GM19025 (cell line): ENCODE results near the gene CRELD1.

Experiments used
- ATAC-seq: cut with Tn5 transposase; IDR thresholded peaks from one replicate; pipeline ENCODE4 v1.9.1; 2021; ENCODE audit warnings: mild to moderate bottlenecking, low read depth, moderate library complexity; ENCODE audit not compliant: unreplicated experiment

CRELD1 gene

DNA sequence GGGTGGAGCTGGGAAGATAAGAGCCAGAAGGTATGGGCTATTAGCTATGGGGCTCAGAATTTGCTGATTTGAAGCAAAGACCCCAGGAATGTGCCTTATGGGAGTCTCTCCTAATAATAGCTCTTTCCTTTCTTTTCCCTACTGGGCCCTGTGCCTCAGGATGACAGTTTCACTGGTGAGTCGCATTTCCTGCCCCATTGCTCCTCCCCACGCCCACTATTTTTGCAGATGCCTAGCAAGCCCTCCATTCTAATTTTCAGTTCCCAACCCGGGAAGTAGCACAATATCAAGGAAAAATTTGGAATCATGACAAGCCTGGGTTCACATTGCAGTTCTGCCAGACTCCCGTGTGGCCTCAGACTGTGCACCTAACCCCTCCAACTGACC lies 30.4 kb upstream of the CRELD1 start:
- no peak for ATAC-seq

DNA sequence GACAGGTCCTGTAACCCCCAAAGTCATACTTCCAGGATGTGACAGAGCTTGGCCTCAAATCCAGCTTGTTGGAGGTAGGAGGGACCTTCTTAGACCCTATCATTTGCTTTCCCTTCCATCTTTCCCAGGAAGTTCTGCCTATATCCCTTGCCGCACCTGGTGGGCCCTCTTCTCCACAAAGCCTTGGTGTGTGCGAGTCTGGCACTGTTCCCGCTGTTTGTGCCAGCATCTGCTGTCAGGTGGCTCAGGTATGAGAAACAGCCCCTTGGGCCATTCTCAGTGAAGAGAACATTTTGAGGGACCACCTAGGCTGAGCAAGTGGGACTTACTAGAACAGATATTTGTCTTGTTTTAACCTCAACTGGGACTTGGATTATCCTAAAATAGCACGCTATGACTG lies 29.7 kb upstream of the CRELD1 start:
- no peak for ATAC-seq

DNA sequence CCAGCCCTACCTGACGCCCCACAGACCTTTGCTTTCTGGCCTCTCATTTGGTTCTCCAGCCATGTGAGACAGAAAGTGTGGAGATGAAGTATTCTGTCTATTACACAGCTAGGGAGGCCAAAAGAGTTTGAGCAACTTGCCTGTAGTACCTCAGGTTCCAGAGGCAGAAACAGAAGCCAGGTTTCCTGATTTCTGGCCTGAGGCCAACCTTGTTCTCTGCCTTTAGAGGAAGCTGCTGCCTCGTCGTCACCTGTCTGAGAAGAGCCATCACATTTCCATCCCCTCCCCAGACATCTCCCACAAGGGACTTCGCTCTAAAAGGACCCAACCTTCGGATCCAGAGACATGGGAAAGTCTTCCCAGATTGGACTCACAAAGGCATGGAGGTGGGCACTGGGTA lies 27.2 kb upstream of the CRELD1 start:
- ATAC-seq: no peak

DNA sequence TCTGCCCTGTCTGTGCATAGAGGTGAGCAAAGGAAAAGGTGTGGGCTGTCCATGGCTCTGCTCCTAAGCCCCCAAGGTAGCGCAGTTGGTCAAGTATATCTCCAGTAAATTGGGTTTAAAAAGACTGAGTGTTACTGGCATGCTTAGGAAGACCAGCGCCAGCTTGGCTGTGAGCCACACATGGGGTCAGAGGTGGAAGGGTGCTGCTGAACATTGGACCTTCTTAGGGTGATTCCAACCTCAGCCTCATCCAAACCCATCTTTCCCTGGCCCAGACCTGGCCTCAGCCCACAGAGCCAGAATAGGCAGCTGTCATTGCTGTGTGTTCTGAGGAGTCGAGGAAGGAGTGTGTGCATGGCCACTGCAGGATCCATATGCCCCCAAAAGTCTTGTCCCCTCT lies 25.3 kb upstream of the CRELD1 start:
- ATAC-seq: no peak

DNA sequence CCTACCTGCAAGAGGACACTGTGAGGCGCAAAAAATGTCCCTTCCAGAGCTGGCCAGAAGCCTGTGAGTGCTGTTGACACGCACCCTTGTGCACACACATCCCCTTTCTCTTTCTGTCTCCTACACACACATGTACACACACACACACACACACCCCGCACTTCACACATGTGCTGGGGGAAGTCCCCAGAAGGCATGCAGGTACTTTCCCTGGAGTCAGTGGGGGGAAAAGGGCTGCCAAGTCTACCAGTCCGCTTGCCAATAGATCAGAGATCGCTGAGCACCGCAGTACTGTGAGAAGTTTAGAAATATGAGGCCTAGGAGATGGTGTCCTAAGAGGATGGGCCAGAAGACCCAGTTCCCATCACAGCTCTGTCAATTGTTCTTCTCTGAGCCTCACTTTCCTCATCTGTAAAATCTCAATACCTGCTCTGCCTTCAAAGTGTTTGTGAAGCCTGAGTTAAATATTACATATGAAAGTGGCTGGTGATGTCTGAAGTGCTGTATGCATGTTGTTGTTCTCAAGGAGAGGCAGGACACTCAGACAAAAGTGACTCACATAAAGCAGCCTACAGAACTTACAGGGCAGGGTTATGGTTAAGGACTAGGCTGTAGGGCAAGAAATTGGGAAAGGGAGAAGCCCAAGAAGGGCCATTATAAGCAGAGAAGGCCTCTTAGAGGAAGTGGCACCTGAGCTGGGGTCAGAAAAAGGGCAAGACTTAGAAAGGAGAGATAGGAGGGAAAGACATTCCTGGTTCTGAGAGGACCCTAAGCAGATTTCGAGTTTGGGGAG lies 24.2 kb upstream of the CRELD1 start:
- no peak for ATAC-seq

DNA sequence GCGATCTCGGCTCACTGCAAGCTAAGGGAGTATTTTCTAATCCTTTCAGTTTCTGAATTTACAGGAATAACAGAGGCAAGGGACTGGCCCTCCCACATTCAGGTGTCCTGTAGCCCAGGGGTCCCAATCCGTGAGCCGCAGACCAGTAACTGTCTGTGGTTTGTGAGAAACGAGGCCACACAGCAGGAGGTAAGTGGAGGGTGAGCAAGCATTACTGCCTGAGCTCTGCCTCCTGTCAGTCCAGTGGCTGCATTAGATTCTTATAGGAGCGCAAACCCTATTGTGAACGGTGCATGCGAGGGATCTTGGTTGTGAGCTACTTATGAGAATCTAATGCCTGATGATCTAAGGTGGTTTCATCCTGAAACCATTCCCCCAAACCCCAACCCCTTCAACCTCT lies 21.8 kb upstream of the CRELD1 start:
- ATAC-seq: no peak

DNA sequence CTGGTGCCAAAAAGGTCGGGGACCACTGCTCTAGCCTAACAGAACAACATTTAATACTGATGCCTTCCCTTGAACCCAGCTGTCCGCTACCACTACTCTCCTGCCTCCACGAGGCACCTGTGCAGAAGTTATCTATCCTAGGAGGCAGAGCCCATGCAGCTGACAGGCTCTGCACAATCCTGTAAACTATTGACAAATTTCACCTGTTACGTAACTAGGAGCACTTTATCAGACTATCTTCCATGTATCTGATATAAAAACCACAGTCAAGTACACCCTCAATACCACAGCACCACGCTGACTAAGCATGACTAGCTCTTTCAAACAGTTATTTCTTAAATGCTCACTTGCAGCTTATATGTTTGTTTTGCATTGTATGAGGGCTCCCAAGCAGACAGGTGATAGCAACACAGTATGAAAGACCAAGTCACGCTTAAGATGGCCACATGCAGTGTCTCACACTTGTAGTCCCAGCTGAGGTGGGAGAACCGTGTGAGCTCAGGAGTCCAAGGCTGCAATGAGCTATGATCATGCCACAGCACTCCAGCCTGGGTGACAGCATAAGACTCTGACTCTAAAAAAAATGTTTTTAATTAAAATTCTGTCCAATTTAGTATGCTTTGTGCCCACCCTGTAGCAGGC lies 21.2 kb upstream of the CRELD1 start:
- no peak for ATAC-seq

DNA sequence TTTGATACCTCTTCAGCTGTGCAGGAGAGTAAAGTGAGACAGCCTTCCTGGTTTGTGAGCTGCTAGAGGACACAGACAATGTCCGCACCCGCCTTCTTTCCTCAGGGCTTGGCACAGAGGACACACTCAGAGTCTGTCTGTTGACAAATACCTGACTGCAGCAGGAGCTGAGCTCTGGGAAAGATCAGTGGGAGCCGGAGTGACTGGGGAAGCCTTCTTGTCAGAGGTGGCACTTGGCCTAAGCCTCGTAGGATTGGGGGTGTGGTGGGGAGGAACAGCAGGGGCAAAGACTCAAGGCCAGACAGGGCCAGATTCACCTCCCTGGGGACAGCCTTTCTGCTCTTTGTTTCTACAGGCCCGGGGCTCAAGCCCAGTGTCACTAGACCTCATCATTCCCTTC lies 20.0 kb upstream of the CRELD1 start:
- no peak for ATAC-seq

DNA sequence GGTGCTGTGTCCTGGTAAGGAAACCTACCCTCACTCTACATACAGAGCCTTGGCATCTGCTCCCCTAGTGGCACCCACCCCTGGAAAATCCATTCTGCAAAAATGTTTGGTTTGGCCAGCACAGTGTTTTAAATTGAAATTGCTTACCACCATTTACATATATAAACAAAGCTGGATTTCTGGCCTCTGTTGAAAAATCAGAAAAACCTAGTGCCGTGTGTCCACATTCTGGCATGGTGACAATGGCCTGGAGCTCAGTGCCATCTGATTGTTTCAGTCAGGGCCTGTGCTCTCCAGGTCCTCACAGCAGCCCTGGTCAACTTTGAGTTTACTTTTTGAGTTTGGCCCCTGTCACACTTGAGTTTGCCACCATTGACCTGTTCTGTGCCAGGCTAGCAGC lies 19.6 kb upstream of the CRELD1 start:
- no peak for ATAC-seq

DNA sequence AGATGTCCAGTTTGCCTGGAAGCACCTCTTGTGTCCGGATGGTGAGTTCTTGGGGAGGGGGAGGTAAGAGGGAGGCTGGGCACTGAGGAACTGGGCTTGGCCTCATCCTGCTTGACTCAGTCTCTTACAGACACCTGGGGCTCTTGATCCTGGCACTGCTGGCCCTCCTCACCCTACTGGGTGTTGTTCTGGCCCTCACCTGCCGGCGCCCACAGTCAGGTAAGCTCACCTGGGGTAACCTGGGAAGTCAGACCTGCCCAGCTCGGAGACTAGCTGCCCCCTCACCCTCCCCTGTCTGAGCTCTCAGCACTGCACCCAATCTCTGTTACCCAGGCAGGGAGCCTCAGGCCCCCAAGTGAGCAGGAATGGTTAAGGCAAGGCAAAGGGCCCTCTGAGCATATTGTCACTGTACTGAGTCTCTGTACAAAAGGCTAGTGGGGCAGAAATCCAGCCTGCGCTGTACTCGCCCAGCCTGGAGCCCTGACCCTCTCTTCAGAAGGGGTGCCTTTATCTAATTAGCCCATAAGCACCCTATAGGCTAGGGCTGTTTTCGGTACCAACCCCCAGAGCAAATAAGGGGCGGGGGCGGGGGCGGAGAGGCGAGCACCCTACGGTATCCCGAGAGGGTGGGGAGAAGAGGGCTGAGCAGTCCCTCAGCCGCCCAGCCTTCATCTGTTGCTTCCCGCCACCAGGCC lies 18.9 kb upstream of the CRELD1 start:
- ATAC-seq: no peak

DNA sequence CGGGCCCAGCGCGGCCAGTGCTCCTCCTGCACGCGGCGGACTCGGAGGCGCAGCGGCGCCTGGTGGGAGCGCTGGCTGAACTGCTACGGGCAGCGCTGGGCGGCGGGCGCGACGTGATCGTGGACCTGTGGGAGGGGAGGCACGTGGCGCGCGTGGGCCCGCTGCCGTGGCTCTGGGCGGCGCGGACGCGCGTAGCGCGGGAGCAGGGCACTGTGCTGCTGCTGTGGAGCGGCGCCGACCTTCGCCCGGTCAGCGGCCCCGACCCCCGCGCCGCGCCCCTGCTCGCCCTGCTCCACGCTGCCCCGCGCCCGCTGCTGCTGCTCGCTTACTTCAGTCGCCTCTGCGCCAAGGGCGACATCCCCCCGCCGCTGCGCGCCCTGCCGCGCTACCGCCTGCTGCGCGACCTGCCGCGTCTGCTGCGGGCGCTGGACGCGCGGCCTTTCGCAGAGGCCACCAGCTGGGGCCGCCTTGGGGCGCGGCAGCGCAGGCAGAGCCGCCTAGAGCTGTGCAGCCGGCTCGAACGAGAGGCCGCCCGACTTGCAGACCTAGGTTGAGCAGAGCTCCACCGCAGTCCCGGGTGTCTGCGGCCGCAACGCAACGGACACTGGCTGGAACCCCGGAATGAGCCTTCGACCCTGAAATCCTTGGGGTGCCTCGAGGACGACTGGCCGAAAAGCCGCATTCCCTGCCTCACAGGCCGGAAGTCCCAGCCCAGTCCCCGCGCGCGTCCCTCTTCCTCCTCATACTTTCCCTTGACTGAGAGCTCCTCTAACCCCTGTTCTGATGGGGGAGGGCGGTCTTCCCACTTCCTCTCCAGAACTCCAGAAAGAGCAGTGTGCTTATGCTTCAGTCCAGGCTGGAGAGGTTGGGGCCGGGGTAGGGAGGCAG lies 18.1 kb upstream of the CRELD1 start:
- peak; percentile 47 for ATAC-seq

DNA sequence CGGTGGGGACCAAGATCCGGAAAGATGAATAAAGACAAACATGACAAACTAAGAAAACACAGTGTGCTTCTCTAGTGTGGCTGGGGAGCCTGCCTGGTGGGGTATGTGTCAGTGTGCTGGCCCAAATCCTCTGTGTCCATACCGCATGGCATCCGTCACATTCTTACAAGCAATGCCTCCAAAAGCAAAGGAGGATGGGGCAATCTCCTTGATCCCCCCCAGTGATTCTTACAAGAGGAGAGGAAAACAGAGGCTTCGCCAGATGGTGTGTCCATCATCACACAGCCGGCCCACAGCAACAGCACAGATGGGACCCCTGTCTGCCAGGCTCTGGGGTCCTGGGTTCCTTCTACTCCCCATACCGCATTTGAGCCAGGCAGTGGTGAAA lies 17.3 kb upstream of the CRELD1 start:
- ATAC-seq: no peak

DNA sequence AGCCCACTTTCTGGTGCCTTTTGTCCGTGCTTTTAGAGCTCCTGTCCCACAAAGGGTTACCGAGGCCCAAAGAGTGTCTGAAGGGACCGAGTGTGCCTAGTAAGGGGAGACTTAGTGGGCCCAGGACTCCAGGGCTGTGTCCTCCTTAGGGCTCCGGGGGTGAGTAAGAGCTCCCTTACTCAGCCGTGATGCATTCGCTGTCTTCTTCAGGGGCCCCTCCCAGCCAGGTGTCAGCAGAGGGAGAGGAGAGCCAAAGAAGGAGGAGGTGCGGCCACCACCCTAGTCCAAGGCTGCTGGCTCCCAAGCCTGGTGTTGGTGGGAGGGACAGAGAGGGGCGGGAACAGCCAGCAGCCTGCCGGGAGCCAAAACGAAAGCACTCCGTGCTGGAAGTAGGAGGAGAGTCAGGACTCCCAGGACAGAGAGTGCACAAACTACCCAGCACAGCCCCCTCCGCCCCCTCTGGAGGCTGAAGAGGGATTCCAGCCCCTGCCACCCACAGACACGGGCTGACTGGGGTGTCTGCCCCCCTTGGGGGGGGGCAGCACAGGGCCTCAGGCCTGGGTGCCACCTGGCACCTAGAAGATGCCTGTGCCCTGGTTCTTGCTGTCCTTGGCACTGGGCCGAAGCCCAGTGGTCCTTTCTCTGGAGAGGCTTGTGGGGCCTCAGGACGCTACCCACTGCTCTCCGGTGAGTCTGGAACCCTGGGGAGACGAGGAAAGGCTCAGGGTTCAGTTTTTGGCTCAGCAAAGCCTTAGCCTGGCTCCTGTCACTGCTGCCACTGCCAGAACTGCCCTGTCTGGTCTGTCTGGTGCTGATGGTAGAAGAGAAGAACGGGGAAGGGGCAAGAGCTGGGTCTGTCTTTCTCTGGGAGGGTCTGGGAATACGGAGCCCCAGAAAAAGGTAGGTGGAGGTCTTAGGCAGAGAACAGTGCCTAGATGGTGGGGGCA lies 16.6 kb upstream of the CRELD1 start, which contains the start of gene IL17RC:
IL17RC (plus strand) TSS at position 365 of the 947 bp plus-strand sequence; CDS start at position 583, 218 bp downstream.
- no peak for ATAC-seq

DNA sequence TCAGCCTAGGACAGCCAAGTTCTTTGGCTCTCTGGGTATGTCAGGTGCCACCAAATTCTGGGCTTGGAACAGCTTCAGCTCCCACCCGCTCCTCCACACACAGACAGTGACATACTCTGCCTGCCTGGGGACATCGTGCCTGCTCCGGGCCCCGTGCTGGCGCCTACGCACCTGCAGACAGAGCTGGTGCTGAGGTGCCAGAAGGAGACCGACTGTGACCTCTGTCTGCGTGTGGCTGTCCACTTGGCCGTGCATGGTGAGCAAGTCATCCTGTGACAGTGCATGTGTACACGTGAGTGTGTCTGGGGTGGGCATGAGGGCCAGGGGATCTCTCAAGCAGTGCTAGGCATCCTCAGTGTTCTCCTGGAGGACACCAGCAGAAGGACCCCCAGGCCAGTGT lies 15.8 kb upstream of the CRELD1 start:
- no peak for ATAC-seq

DNA sequence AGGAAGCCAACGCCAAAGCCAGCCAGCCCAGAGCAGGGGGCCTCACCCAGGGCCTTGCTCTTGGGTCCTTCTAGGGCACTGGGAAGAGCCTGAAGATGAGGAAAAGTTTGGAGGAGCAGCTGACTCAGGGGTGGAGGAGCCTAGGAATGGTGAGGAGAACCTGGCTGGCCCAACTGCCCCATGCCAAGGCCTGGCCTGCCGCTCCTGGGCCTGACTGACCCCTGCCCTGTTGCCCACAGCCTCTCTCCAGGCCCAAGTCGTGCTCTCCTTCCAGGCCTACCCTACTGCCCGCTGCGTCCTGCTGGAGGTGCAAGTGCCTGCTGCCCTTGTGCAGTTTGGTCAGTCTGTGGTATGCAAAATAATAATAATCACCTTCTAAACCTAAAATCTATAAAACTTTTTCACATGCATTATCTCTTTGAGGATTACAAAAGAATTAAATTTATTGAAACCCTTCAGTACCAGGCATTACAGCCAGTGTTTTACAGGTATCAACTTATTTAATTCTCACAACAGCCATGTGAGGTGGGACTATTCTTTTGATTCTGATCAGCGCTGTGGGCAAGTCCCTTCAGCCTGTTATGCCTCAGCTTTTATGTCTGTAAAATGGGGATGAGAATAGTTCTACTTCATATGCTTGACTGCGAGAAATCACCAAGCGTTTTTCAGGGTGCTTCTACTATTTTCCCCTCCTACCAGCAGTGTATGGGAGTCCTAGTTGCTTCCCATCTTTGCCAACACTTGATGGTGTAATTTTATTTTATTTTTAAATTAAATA lies 15.2 kb upstream of the CRELD1 start:
- no peak for ATAC-seq

DNA sequence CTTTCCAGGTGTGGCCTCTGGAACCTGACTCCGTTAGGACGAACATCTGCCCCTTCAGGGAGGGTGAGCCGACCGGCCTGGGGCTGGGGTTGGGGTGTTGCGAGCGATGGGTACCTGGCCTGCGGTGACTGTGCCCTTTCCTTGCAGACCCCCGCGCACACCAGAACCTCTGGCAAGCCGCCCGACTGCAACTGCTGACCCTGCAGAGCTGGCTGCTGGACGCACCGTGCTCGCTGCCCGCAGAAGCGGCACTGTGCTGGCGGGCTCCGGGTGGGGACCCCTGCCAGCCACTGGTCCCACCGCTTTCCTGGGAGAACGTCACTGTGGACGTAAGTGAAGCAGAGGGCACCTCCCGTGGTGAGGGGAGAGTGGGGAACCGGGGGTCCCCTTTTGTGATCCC lies 5.5 kb upstream of the CRELD1 start:
- ATAC-seq: no peak

DNA sequence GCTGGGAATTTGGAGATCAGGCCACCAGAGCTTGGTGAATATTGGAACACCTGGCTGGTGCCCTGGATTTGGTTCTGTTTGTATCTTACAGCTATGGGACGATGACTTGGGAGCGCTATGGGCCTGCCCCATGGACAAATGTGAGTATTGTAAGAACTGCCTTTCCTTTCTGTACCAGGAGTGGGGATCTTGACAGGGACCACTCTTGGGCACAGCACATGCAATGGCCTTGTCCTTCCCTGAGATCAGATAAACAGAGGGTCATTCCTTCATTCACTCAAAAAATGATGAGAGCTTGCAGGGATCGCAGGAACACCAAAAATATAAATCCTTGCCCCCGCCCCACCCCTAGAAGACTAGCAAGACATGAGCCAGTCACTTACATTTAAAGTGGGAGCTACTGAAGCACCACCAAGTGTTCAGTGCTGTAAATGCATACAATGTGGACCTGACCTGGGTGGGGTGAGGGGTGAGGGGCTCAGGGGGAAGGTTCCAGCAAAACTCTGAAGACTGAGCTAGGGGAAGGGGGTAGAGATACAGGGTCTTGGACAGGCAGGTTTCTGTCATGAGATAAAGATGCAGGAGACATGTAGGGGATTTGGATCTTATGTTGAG lies 2.7 kb upstream of the CRELD1 start:
- ATAC-seq: no peak

DNA sequence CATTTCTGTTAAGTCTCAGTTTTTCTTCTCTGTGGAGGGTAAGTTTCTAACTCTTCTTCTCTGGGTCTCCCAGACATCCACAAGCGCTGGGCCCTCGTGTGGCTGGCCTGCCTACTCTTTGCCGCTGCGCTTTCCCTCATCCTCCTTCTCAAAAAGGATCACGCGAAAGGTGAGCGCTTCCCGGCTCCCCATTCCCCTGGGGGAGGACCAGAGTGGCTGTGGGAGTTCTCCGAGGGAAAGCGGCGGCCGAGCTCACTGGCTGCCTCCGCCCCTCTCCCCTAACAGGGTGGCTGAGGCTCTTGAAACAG lies 1.1 kb upstream of the CRELD1 start:
- ATAC-seq: no peak
